Raji (cell line): ENCODE results near the gene PCYOX1L.

ENCODE experiments used
- POLR2A ChIP-seq: IDR thresholded peaks from 2 replicates; pipeline ENCODE4 v1.6.1; 2011; ENCODE audit warnings: low read depth, low read length, control low read depth; ENCODE audit not compliant: insufficient read depth

The PCYOX1L gene

DNA sequence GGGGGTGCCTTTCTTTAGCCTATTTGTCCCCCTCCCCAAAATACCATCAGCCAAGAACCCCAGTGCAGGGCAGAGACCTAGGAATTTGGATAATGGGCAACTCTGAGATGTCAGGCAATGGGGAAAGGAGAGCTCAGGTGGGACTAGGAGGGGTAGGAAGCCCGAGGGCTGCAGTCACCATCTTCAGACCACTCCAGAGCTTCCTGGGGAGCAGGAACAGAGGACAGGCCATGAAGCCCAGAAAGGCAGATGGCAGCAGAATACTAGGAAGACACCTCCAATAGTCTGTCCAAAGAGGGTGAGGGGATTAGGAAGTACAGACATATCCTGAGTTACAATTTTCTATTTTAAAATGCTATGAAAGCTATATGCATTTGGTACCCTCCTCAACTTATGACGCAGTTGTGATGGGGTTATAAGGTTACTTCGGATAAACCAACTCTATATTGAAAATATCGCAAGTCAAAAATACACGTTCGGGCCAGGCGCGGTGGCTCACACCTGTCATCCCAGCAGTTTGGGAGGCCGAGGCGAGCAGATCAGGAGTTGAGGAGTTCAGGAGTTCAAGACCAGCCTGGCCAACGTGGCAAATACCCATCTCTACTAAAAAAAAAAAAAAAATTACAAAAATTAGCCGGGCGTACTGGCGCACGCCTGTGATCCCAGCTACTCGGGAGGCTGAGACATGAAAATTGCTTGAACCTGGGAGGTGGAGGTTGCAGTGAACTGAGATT is 55.8 kb downstream of the PCYOX1L start:
- TF ChIP-seq POLR2A = no peak

DNA sequence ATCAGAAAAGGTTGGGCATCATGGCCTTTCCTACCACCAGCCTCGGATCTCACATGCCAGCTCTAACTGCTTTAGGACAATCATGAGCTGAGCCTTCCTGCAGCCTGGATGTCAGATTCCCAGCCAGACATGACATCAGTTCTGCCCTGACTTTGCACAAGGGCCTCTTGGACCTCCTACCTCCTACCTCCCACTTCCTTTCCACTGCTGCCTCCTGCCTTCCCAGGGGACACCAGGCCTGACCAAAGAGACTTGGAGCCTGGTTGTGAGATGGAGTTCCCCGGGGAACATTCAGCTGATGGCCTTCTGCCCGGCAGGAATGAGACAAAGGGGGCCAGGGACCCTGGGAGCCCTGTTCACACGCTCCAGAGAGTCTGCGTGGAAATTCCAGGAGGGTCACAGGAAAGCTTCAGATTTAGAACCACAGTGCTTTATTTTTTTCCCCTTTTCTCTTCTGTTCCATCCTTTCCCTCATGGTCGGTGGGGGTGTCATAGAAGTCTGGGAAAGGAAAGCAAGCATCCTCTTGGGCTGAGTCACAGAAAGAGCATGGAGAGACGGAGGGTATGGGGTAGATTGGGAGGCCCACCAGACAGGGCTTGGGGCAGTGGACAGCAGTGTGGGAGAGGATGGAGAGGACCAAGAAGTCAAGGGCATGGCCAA is 56.7 kb downstream of the PCYOX1L start:
- TF ChIP-seq POLR2A = no peak

DNA sequence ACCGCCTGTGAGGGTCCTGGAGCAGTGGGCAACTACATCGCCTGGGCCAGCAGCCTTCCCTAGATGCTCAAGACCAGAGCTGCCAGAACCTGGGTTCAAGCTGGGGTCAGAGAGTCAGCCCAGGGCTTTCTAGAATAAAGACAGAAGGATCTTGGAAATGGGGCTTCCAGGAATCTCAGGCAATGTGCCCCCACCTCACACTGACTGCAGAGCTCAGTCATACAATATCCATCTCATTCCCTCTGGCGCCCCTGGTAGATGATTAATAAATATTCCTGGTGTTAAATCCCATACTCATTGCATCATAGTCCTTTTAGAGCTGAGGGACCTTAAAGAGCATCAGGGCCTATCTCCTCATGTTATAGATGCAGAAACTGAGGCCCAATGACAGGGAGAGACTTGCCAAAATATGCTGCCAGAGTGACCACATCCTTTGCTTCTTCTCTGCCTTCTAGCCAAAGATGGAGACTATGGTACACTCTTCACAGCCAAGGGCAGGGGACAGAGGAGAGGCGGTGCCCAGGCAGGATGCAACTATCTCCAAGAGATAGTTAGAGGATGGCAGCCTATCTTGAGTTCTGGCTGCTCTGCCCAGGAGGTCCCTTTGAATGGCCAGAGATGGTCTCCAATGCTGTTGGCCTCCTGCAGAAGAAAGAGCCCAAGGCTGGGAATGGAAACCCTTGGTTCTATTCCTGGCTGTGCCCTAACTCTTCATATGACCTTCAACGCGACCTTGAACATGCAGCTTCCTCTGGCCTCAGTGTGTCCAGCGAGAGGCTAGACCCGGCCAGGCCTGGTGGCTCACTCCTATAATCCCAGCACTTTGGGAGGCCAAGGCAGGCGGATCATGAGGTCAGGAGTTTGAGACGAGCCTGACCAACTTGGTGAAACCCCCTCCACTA is 57.5 kb downstream of the PCYOX1L start:
- no peak for TF ChIP-seq POLR2A

DNA sequence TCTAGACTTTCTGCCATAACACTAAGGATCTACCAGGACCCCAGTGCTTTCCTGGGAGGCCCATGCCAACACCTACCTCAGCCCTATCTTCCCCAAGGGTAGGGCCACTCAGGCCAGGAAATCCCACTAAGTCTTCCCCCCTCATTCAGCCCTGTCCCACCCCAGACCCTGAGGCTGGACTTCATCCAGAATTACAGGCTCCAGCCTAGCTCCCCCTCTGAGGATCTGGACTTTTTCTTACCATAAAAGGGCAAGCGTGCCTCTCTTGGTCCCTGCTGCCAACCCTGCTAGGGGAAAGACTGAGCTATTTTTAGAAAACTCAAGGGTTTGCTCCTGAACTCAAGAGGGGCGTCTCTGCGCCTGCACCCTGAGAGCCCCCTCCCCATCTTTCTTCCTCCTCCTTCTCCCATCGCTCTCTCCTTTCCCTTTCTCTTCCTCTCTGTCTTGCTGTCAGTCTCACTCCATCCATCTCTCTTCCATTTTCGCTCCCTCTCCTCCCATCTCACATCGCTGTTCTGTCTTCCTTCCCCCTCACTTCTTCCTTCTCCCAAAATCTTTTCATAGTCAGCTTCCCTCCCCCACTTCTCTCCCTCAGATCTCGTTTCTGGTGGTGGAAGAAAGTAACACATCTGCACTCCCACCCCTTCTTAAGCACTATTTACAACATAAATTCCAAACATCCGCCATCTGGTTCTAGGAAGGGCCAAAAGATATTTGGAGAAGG is 59.3 kb downstream of the PCYOX1L start:
- TF ChIP-seq POLR2A = no peak

DNA sequence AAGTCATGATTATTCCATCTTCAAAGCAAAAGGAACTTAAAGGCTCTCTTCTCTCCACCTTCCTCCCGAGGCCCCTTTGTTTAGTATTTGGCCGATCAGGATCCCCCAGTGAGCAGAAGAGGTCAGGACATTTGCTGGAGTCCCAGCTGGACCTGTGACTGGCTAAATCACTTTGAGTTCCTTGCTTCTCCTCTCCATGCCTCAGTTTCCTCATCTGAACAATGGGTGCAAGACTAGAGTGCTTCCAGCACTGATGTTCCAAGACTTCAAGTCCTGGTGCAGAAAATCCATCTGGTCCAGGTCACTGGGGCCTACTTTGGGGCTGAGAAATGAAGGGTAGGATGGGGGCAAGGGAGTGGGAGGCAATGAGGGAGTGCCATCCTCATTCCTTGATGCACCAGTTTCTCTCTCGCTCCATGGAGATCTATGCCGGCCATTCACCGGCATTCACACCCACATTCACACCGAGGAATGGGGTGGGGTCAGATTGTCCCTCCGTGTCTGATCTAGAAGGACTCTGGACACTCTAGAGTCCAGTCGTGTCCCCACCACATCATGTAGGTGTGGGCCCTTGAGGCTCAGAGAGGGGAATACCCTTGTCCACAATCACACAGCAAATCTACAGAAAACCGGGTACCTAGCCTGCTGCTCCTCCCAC is 60.0 kb downstream of the PCYOX1L start:
- no peak for TF ChIP-seq POLR2A

DNA sequence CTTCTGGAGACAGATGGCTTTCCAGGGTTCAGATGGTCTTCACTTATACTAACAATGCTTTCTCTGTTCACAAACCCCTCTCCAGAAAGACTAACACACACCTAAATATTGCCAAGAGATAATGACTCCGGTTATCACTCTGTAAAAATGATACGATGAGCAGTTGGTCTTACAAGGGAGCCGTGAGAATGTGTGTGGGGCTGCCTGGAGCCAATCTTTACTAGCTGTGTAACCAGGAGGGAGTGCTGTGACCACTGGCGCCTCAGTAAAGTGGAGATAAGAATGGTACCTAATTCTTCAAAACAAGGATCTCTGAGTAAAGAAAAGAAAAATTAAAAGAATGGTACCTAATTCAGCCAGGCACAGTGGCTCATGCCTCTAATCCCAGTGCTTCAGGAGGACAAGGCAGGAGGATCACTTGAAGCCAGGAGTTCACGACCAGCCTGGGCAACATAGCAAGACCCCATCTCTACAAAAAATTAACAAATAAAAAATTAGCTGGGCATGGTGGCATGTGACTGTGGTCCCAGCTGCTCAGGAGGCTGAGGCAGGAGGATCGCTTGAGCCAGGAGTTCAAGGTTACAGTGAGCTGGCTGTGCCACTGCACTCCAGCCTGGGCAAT is 61.2 kb downstream of the PCYOX1L start:
- no peak for TF ChIP-seq POLR2A
